Spleen (tissue), 11 donors: ENCODE results near the gene EOGT. TPM values are rescaled to one million over a fixed set of nuclear protein-coding genes. Genes with fewer than 3 reads are reported as not detected.

ENCODE experiments used
- DNase-seq: peaks from one replicate; pipeline ENCODE4 v3.0.0-alpha.2; 2020
- H3K27ac ChIP-seq, 8 donors: fragments of 200-600 bp; sonication (generic) in 7 of 8; 1 replicate in 4 of 8; 2 replicates in 4 of 8; pipeline versions ENCODE4 v1.5.0 to v1.8.0; 2016 to 2021; ENCODE audit warnings: inconsistent platforms in 4 of 8, mild to moderate bottlenecking in 4 of 8, moderate library complexity in 1 of 8
- H3K27me3 ChIP-seq, 7 donors: fragments of 200-600 bp; sonication (generic) in 6 of 7; replicated peaks in 1 of 7; 1 replicate in 4 of 7; 2 replicates in 3 of 7; pipeline versions ENCODE4 v1.5.0 to v1.8.0; 2016 to 2021; ENCODE audit warnings: inconsistent platforms in 3 of 7, mild to moderate bottlenecking in 1 of 7
- H3K36me3 ChIP-seq, 6 donors: fragments of 200-600 bp; sonication (generic) in 5 of 6; 1 replicate in 4 of 6; 2 replicates in 2 of 6; pipeline versions ENCODE4 v1.5.0 to v1.8.0; 2016 to 2021; ENCODE audit warnings: inconsistent platforms in 2 of 6
- H3K4me1 ChIP-seq, 6 donors: fragments of 200-600 bp; sonication (generic) in 5 of 6; 1 replicate in 3 of 6; 2 replicates in 3 of 6; pipeline versions ENCODE4 v1.5.0 to v1.8.0; 2016 to 2021; ENCODE audit warnings: inconsistent platforms in 3 of 6
- H3K4me3 ChIP-seq, 8 donors: fragments of 200-600 bp; sonication (generic) in 7 of 8; 1 replicate in 4 of 8; 2 replicates in 4 of 8; pipeline versions ENCODE4 v1.5.0 to v1.8.0; 2016 to 2021; ENCODE audit warnings: inconsistent platforms in 4 of 8, mild to moderate bottlenecking in 4 of 8, moderate library complexity in 2 of 8
- H3K9me3 ChIP-seq, 8 donors: fragments of 200-600 bp; sonication (generic) in 7 of 8; 1 replicate in 4 of 8; 2 replicates in 4 of 8; pipeline versions ENCODE4 v1.5.0 to v1.8.0; 2016 to 2021; ENCODE audit warnings: inconsistent platforms in 4 of 8
- CTCF ChIP-seq, 11 experiments: fragments of 200-600 bp in 7 of 11; fragments of 450-650 bp in 4 of 11; sonication (generic) in 4 of 11; IDR thresholded peaks in 8 of 11; conservative IDR thresholded peaks in 3 of 11; 1 replicate in 7 of 11; 2 replicates in 4 of 11; pipeline versions ENCODE4 v1.4.0 to v1.8.0; 2016 to 2021; ENCODE audit warnings: antibody characterized with exemption in 11 of 11, inconsistent platforms in 4 of 11, mild to moderate bottlenecking in 1 of 11
- POLR2A ChIP-seq, 3 donors: fragments of 450-650 bp; IDR thresholded peaks; one replicate each; pipeline ENCODE4 v1.5.1; 2017; ENCODE audit warnings: antibody characterized with exemption in 3 of 3, mild to moderate bottlenecking in 1 of 3
- POLR2AphosphoS5 ChIP-seq, 3 donors: sonication (generic); formaldehyde crosslinking; IDR thresholded peaks; one replicate each; pipeline ENCODE4 v1.5.1; 2017; ENCODE audit warnings: antibody characterized with exemption in 3 of 3
- whole genome bisulfite sequencing, 5 donors: extraction: QIAGEN DNeasy Blood & Tissue Kit in 3 of 5; methylation state at CpG; one replicate each; pipeline versions ENCODE4 v1.1.5 to v1.1.7; 2013 to 2018; 5-methylcytosine and 5-hydroxymethylcytosine counted together
- intact Hi-C: fragments of 100-400 bp; cut with DNase I; formaldehyde crosslinking; loops from one replicate; pipeline ENCODE4 v1.15.0; 2023; ENCODE audit warnings: low total_unique reads
- polyA plus RNA-seq, 3 donors: library from polyadenylated mRNA; stranded (reverse); fragments of 200-250 nt; gene quantifications; one replicate each; pipeline ENCODE4 v1.2.1, GENCODE V29; 2013
- total RNA-seq, 7 donors: library from RNA; depleted of rRNA in 3 of 7; stranded (reverse); fragments of >200 nt in 3 of 7; fragmentation: NEBNext Ultra II Directional in 4 of 7; extraction: Animal tissue kit (Norgen Biotek cat#: 25700) in 4 of 7; gene quantifications; one replicate each; pipeline versions ENCODE4 v1.1.0 to v1.2.1, GENCODE V29; 2016 to 2021
- donor health status: healthy with polysubstance abuse.
- donor health status: DM: no; HTN: no; CAD: no; lungs with moderate emphysema.
- donor health status: DM: no; HTN: no; CAD: no.
- donor health status: Bipolar disorder and iron deficiency.
- donor health status: healthy.
- donor health status: DM: no; HTN: no; CAD: no.
- donor health status: DM: yes; HTN: yes; CAD: no.

The EOGT gene
- total and polyA plus RNA-seq, 10 donors, result 9.2 to 30.9 (median 22.5) TPM

DNA sequence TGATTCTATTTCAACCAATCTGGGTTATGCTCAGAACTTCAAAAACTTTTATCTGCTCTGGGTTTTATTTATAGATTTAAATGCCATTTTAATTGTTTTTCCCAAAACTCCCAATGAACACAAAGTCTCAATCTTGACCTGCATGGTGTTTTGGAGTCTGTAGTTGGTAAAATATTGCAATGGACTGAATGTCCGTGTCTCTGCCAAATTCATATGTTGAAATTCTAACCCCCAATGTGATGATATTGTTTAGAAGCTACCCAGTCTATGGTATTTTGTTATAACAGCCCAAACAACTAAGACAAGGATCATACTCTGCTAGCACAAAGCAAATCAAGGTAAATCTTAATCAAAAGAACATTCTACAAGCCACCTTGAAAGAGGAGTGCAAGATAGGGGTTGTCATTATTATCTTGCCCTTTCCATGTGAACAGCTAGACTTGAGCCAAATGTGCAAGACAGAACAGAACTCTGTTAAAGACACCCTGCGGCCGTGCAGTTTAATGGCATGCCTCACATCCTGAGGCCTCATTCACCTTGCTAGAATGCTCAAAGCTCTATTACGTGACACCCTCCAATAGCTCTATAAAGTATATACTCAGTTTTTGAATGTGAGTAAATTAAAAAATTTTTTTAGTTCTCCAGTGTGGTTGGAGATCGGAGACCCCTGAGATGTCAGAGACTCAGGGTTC, 7.5 kb downstream of the EOGT start:
- Histone ChIP-seq H3K27ac (no peak overlapping the region), H3K4me3 (no peak overlapping the region), H3K27me3 (no peaks in the 10 kb centered on the region), H3K36me3 (peaks cover 0 to 97% (median 37%) of the 10 kb centered on the region in 6 donors), H3K9me3 (no peaks in the 10 kb centered on the region), H3K4me1 (peaks cover 0 to 3% (median 0%) of the 10 kb centered on the region in 6 donors)
- DNase-seq, result no peak
- intact Hi-C loops, result no loop called here
- WGBS, 5 donors, result 95 to 97% (median 96%) methylated on average over 5 of the region's 5 CpGs
- no peak for TF ChIP-seq POLR2A (IDR thresholded peaks at IDR 0.05)

DNA sequence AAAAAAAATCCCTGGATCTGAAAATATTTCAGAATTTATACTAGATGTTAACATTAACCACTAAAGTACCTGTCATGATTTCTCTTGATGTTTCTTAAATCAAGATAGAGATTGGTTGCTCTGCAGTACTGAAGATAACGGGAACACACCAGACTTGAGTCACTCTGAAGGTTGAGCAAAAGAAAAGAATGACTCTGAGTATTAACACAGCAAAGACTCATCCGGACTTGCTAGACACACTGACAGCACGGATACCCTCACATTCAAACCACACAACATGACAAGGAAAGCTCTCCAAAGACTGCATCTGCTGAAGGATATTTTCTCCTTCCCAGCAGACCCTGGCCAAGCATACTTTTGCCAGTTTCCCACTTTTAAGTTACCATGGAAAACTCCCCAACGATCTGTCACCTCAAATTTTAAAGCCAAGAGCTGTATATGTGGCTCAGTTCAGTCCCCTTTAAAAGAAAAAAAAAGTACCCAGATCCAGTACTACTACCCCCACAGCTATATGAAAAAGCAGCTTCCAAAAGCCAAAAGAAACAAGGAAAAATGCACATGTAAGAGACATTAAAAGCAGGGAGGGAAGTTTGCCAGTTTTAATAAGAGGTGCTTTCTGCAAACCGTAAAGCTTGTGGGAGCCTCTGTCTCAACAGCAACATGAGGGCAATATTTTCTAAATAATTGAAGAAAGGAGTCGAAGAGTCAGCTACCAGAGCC, 8.3 kb downstream of the EOGT start:
- Histone ChIP-seq H3K9me3 (no peaks in the 10 kb centered on the region), H3K27ac (no peak overlapping the region), H3K27me3 (no peaks in the 10 kb centered on the region), H3K36me3 (peaks cover 0 to 100% (median 43%) of the 10 kb centered on the region in 6 donors), H3K4me1 (peaks cover 0 to 3% (median 0%) of the 10 kb centered on the region in 6 donors), H3K4me3 (no peak overlapping the region)
- DNase-seq, result no peak
- TF ChIP-seq CTCF (IDR thresholded peaks at IDR 0.05 in 8 of 11, conservative IDR thresholded peaks at IDR 0.05 in 3 of 11) (no peak), POLR2AphosphoS5 (IDR thresholded peaks at IDR 0.05) (no peak), POLR2A (IDR thresholded peaks at IDR 0.05) (no peak)
- 86 to 95% (median 93%) methylated on average over 6 of the region's 6 CpGs for WGBS, 5 donors
- intact Hi-C loops, result no loop called here

DNA sequence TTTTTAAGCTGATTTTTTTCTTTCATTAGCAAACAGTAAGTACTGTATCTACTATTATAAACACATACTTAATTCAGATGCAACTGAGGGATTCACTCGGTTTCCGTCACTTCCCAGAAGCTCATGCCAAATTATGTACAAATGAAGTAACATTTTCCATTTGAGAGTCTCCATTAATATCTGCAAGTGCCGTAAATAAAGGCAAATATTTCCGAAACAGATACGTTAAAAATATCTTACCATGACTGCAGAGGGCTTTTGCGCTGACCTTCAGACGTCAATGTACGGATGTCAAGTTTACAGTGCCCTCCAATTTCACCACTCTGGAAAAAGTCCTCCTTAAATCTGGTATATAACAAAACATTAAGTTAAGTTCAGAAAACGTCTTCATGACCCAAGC, 9.3 kb downstream of the EOGT start:
- Histone ChIP-seq H3K9me3 (no peaks in the 10 kb centered on the region), H3K4me3 (no peak overlapping the region), H3K27ac (no peak overlapping the region), H3K27me3 (no peaks in the 10 kb centered on the region), H3K4me1 (peaks cover 0 to 3% (median 0%) of the 10 kb centered on the region in 6 donors), H3K36me3 (peaks cover 0 to 100% (median 49%) of the 10 kb centered on the region in 6 donors)
- no peak for TF ChIP-seq POLR2A (IDR thresholded peaks at IDR 0.05)
- TF ChIP-seq POLR2AphosphoS5 (IDR thresholded peaks at IDR 0.05), result no peak
- TF ChIP-seq CTCF (IDR thresholded peaks at IDR 0.05 in 8 of 11, conservative IDR thresholded peaks at IDR 0.05 in 3 of 11), result no peak
- DNase-seq, result no peak
- 93 to 97% (median 96%) methylated on average over 9 of the region's 9 CpGs for WGBS, 5 donors
- intact Hi-C loops, result no loop called here

DNA sequence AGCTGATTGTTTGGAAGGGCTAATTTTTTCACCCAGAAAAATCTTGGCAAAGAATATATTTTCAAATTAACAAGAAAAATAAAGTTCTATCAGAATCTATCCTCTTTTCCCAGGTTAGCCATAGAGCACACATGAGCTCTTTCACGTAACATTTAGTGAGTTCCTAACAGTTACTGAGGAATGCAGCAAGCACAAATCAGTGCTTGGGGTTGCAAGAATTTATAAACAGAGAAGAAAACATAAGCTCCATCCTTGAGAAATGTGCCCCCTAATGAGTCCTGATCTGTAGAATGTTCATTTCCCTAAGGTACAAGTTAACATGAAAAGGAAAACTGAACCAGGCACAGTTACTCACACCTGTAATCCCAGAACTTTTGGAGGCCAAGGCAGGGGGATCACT, 13.9 kb downstream of the EOGT start:
- no peaks in the 10 kb centered on the region for H3K27me3 ChIP-seq
- WGBS, 5 donors, result 89 to 100% (median 94%) methylated on average over 1 of the region's 1 CpG
- H3K4me1 ChIP-seq, result no peaks in the 10 kb centered on the region
- intact Hi-C loops, result no loop called here
- no peak overlapping the region for H3K27ac ChIP-seq
- TF ChIP-seq POLR2AphosphoS5 (IDR thresholded peaks at IDR 0.05) (no peak), CTCF (IDR thresholded peaks at IDR 0.05 in 8 of 11, conservative IDR thresholded peaks at IDR 0.05 in 3 of 11) (no peak), POLR2A (IDR thresholded peaks at IDR 0.05) (no peak)
- H3K4me3 ChIP-seq, result no peak overlapping the region
- peaks cover 0 to 97% (median 56%) of the 10 kb centered on the region in 6 donors for H3K36me3 ChIP-seq
- H3K9me3 ChIP-seq, result no peaks in the 10 kb centered on the region
- no peak for DNase-seq
